CD4-positive, CD25-positive, alpha-beta regulatory T cell (primary cell): Measurements from ENCODE around the gene ZNRF4. TPM values are rescaled to one million over a fixed set of nuclear protein-coding genes. Genes with fewer than 3 reads are reported as not detected.

ENCODE experiments used
- ATAC-seq, 2 donors: fragments of 150-1000 bp; cut with Tn5 transposase; one replicate each; pipeline ENCODE4 v1.10.0; 2021; ENCODE audit warnings: low read depth in 2 of 2, moderate number of reproducible peaks in 2 of 2, moderate library complexity in 1 of 2
- DNase-seq, 3 donors: peaks; one replicate each; pipeline versions ENCODE4 v3.0.0 to v3.0.0-alpha.2; 2012 to 2022; ENCODE audit warnings: mixed read lengths in 1 of 3
- H3K27ac ChIP-seq: one replicate; pipeline ENCODE4 v1.7.0; 2013; ENCODE audit warnings: mild to moderate bottlenecking, low read length; ENCODE audit not compliant: insufficient read depth, poor library complexity, severe bottlenecking
- H3K27me3 ChIP-seq: one replicate; pipeline ENCODE4 v1.7.0; 2013; ENCODE audit warnings: low read length; ENCODE audit not compliant: control insufficient read depth, insufficient read depth
- H3K36me3 ChIP-seq: one replicate; pipeline ENCODE4 v1.7.0; 2013; ENCODE audit warnings: mild to moderate bottlenecking, low read length, moderate library complexity; ENCODE audit not compliant: control insufficient read depth, insufficient read depth
- H3K4me1 ChIP-seq: 2 replicates; pipeline ENCODE4 v1.7.0; 2013; ENCODE audit warnings: mild to moderate bottlenecking, low read length; ENCODE audit not compliant: insufficient read depth, control insufficient read depth, poor library complexity, severe bottlenecking
- H3K4me3 ChIP-seq: one replicate; pipeline ENCODE4 v1.7.0; 2013; ENCODE audit warnings: low read depth, mild to moderate bottlenecking, low read length, moderate library complexity
- H3K9me3 ChIP-seq, 2 experiments: 1 replicate in 1 of 2; 2 replicates in 1 of 2; pipeline ENCODE4 v1.7.0; 2013; ENCODE audit warnings: low read length in 2 of 2, mild to moderate bottlenecking in 1 of 2, moderate library complexity in 1 of 2; ENCODE audit not compliant: control insufficient read depth in 2 of 2
- H3K27ac Mint-ChIP-seq, 3 donors: one replicate each; pipeline ENCODE4 v1.8.0; 2020 to 2022; ENCODE audit warnings: mild to moderate bottlenecking in 3 of 3, mixed read lengths in 3 of 3, moderate library complexity in 2 of 3
- H3K27me3 Mint-ChIP-seq: one replicate; pipeline ENCODE4 v1.8.0; 2022; ENCODE audit warnings: mild to moderate bottlenecking, mixed read lengths
- H3K36me3 Mint-ChIP-seq: one replicate; pipeline ENCODE4 v1.8.0; 2020; ENCODE audit warnings: mixed read lengths
- H3K4me1 Mint-ChIP-seq, 4 donors: one replicate each; pipeline ENCODE4 v1.8.0; 2020 to 2022; ENCODE audit warnings: mixed read lengths in 4 of 4, mild to moderate bottlenecking in 1 of 4
- H3K4me3 Mint-ChIP-seq, 4 donors: one replicate each; pipeline ENCODE4 v1.8.0; 2020 to 2022; ENCODE audit warnings: mild to moderate bottlenecking in 4 of 4, mixed read lengths in 4 of 4, moderate library complexity in 3 of 4
- H3K9me3 Mint-ChIP-seq, 7 donors: one replicate each; pipeline ENCODE4 v1.8.0; 2020 to 2022; ENCODE audit warnings: mixed read lengths in 7 of 7, mild to moderate bottlenecking in 3 of 7, moderate library complexity in 2 of 7
- polyA plus RNA-seq, 4 donors: library from polyadenylated mRNA; unstranded; fragments of 300-500 nt; fragmentation: Illumina TruSeq; gene quantifications; one replicate each; pipeline ENCODE4 v1.2.3, GENCODE V29; 2021
- total RNA-seq: library from RNA; stranded (reverse); gene quantifications from one replicate; pipeline ENCODE4 v1.2.3, GENCODE V29; 2022

ZNRF4 gene
- total and polyA plus RNA-seq, 5 donors from 2014 or later = not detected

DNA sequence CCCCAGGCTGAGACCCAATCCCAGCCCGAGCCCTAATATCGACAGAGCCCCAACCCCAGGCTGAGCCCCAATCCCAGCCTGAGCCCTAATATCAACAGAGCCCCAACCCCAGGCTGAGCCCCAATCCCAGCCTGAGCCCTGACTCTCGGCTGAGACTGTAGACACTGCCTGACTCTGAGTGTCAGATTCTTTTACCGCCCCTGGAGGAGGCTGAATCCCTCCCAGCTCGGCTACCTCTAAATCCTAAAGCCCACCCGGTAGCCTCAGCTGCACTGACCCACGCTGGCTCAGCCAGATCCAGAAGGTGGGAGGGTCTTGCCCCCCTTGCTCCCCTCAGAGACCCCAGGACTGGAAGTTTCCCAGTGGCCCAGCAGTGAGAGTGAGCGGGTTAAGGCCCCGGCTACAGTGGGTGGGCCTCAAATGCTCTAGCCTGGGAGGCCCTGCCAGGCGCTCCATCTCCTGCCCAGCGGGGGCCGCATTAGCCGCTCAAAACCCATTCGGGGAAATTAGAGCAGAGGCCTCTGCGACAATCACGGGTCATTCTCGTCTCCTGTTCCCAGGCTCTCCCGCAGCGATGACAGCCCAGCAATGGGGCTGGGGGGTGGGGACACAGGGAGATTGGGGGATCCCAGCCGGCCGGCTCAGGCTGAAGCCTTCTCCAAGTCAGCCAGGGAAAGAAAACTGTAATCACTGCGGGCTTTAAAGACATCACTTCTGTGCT is 43.8 kb downstream of the ZNRF4 start:
- Histone ChIP-seq H3K4me1 (no peaks in the 10 kb centered on the region), H3K27me3 (peaks cover 5% of the 10 kb centered on the region), H3K27ac (no peak overlapping the region), H3K36me3 (no peaks in the 10 kb centered on the region), H3K9me3 (peaks cover 9 to 32% of the 10 kb centered on the region in 2 experiments), H3K4me3 (no peak overlapping the region)
- ATAC-seq = no peak
- Mint-ChIP-seq H3K27me3 (peaks cover 22% of the 10 kb centered on the region), H3K9me3 (peaks cover 2 to 28% (median 10%) of the 10 kb centered on the region in 7 donors), H3K36me3 (peaks cover 3% of the 10 kb centered on the region), H3K4me1 (no peaks in the 10 kb centered on the region), H3K27ac (no peak overlapping the region), H3K4me3 (no peak overlapping the region)
- no peak for DNase-seq

DNA sequence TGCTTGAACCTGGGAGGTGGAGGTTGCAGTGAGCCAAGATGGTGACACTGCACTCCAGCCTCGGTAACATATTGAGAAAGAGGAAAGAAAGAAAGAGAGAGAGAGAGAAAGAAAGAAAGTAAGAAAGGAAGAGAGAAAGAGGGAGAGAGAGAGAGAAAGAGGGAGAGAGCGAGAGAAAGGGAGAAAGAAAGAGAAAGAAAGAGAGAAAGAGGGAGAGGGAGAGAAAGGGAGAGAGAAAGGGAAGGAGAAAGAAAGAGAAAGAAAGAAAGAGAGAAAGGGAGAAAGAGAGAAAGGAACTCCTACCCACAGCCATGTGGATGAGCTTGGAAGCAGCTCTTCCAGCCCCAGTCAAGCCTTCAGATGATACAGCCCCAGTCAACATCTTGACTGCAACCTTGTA is 46.7 kb downstream of the ZNRF4 start:
- DNase-seq = no peak
- H3K9me3 ChIP-seq = peaks cover 9 to 32% of the 10 kb centered on the region in 2 experiments

DNA sequence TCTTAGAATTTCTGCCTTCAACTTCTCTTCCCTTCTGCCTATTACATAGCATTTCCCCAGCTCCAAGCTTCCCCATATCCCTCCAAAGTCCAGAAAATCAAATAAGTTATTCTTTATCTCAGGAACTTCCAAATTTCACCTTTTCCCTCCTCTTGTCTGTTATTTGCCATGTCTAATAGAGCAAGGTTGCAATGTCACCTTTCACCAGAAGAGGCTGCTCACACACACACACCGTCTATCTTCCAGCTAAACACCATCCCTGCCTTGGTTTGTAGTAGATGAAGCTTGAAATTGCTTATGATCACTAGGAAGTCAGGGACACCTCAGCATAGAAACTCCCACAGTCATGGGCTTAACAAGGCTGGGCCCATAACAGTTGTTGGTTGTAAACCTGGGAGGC is 48.4 kb downstream of the ZNRF4 start:
- peaks cover 2 to 36% (median 11%) of the 10 kb centered on the region in 7 donors for H3K9me3 Mint-ChIP-seq
- no peak overlapping the region for H3K4me3 Mint-ChIP-seq
- Histone ChIP-seq H3K9me3 (peaks cover 9 to 32% of the 10 kb centered on the region in 2 experiments), H3K36me3 (no peaks in the 10 kb centered on the region), H3K27me3 (peaks cover 5% of the 10 kb centered on the region), H3K4me1 (no peaks in the 10 kb centered on the region), H3K4me3 (no peak overlapping the region), H3K27ac (no peak overlapping the region)
- H3K4me1 Mint-ChIP-seq = no peaks in the 10 kb centered on the region
- no peak for DNase-seq
- H3K27me3 Mint-ChIP-seq = peaks cover 10% of the 10 kb centered on the region
- H3K36me3 Mint-ChIP-seq = peaks cover 3% of the 10 kb centered on the region
- H3K27ac Mint-ChIP-seq = no peak overlapping the region
- no peak for ATAC-seq

More for the DNA sequence above, 46.7 kb downstream of the ZNRF4 start:
- H3K9me3 Mint-ChIP-seq = peaks cover 2 to 36% (median 11%) of the 10 kb centered on the region in 7 donors
- no peaks in the 10 kb centered on the region for H3K36me3 ChIP-seq
- H3K27me3 ChIP-seq = peaks cover 5% of the 10 kb centered on the region
- no peak overlapping the region for H3K4me3 ChIP-seq
- no peak overlapping the region for H3K27ac Mint-ChIP-seq
- peaks cover 3% of the 10 kb centered on the region for H3K36me3 Mint-ChIP-seq
- H3K4me1 Mint-ChIP-seq = no peaks in the 10 kb centered on the region
- H3K27me3 Mint-ChIP-seq = peaks cover 17% of the 10 kb centered on the region
- no peak overlapping the region for H3K4me3 Mint-ChIP-seq
- ATAC-seq = no peak
- H3K4me1 ChIP-seq = no peaks in the 10 kb centered on the region
- H3K27ac ChIP-seq = no peak overlapping the region

DNA sequence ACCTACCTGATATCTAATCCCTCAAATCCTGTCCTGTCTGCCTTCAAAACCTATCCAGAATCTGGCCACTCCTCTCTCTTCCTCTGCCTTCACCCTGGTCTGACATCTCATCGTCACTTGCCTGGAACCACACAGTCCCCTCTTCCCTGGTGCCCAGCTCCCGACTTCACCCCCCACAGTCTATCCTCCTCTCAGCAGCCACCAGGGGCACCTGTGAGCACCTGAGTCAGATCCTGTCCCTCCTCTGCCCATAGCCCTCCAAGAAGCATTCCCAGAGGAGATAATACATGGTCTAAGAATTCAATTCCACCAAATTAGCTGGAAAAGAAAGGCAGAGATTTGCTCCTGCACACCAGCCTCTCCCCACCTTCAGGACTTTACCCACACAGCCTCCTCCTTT is 48.9 kb downstream of the ZNRF4 start:
- H3K9me3 ChIP-seq = peaks cover 9 to 32% of the 10 kb centered on the region in 2 experiments
- H3K36me3 ChIP-seq = no peaks in the 10 kb centered on the region
- H3K27ac ChIP-seq = no peak overlapping the region
- Mint-ChIP-seq H3K36me3 (peaks cover 3% of the 10 kb centered on the region), H3K27me3 (peaks cover 10% of the 10 kb centered on the region), H3K9me3 (peaks cover 2 to 36% (median 11%) of the 10 kb centered on the region in 7 donors), H3K4me1 (no peaks in the 10 kb centered on the region), H3K4me3 (no peak overlapping the region), H3K27ac (peak overlapping the region in 1 of 3 donors; percentile 82)
- H3K4me3 ChIP-seq = no peak overlapping the region
- H3K27me3 ChIP-seq = peaks cover 5% of the 10 kb centered on the region
- DNase-seq (no peak), ATAC-seq (no peak)
- H3K4me1 ChIP-seq = no peaks in the 10 kb centered on the region

Other genes with a start within 250 kb of the ZNRF4 start
- 0.64 TPM for gene PTPRS, start 114.6 kb upstream of the ZNRF4 start, total RNA-seq
- gene PTPRS, start 114.6 kb upstream of the ZNRF4 start, polyA plus RNA-seq = under 1 TPM in 2 of 4 donors, not detected in 2; 0.57 to 0.69 TPM
- gene TINCR, start 112.5 kb downstream of the ZNRF4 start, total RNA-seq = 3.1 TPM
- gene TINCR, start 112.5 kb downstream of the ZNRF4 start, polyA plus RNA-seq = not detected
- 271 TPM for gene SAFB2, start 167.4 kb downstream of the ZNRF4 start, total RNA-seq
- 10 to 100 TPM; 23.0 to 26.1 (median 23.3) TPM for gene SAFB2, start 167.4 kb downstream of the ZNRF4 start, polyA plus RNA-seq
- gene SAFB, start 167.7 kb downstream of the ZNRF4 start, total RNA-seq = 204 TPM
- gene SAFB, start 167.7 kb downstream of the ZNRF4 start, polyA plus RNA-seq = 10 to 100 TPM; 36.9 to 56.2 (median 45.9) TPM
- gene MICOS13, start 225.1 kb downstream of the ZNRF4 start, total RNA-seq = 21.2 TPM
- 100 to 1,000 TPM in 2 of 4 donors, 10 to 100 TPM in 2; 90.6 to 110 (median 100) TPM for gene MICOS13, start 225.1 kb downstream of the ZNRF4 start, polyA plus RNA-seq
- 2.4 TPM for gene HSD11B1L, start 225.6 kb downstream of the ZNRF4 start, total RNA-seq
- 1 to 10 TPM; 1.8 to 3.0 (median 2.3) TPM for gene HSD11B1L, start 225.6 kb downstream of the ZNRF4 start, polyA plus RNA-seq
- 984 TPM for gene RPL36, start 234.9 kb downstream of the ZNRF4 start, total RNA-seq
- gene RPL36, start 234.9 kb downstream of the ZNRF4 start, polyA plus RNA-seq = 1,000 to 10,000 TPM; 1,952 to 2,703 (median 2,229) TPM